ENCODE measurements around the gene AMH. TPM values are rescaled to one million over a fixed set of nuclear protein-coding genes. Genes with fewer than 3 reads are reported as not detected.

The AMH gene
- total RNA-seq, 4 donors from 2014 or later: 0.59 to 5.4 (median 2.1) TPM; not detected in 1

GRCh38 chr19:2210987-2211740 is 38.0 kb upstream of the AMH start:
- no peaks in the 10 kb centered on the region for H3K9me3 ChIP-seq
- no peak overlapping the region for H3K27ac ChIP-seq
- H3K27me3 ChIP-seq: no peaks in the 10 kb centered on the region
- no peak for DNase-seq (ENCODE audit: low spot score in 2 of 2)
- 92 to 93% methylated on average over 29 to 33 of the region's 33 CpGs for WGBS, 2 donors
- TF ChIP-seq, protein P1, sequence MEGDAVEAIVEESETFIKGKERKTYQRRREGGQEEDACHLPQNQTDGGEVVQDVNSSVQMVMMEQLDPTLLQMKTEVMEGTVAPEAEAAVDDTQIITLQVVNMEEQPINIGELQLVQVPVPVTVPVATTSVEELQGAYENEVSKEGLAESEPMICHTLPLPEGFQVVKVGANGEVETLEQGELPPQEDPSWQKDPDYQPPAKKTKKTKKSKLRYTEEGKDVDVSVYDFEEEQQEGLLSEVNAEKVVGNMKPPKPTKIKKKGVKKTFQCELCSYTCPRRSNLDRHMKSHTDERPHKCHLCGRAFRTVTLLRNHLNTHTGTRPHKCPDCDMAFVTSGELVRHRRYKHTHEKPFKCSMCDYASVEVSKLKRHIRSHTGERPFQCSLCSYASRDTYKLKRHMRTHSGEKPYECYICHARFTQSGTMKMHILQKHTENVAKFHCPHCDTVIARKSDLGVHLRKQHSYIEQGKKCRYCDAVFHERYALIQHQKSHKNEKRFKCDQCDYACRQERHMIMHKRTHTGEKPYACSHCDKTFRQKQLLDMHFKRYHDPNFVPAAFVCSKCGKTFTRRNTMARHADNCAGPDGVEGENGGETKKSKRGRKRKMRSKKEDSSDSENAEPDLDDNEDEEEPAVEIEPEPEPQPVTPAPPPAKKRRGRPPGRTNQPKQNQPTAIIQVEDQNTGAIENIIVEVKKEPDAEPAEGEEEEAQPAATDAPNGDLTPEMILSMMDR (IDR thresholded peaks at IDR 0.05): no peak
- TF ChIP-seq EP300 (IDR thresholded peaks at IDR 0.05) (no peak), POLR2A (IDR thresholded peaks at IDR 0.05) (no peak)
- peaks cover 0 to 15% (median 8%) of the 10 kb centered on the region in 4 donors for H3K4me1 ChIP-seq
- peaks cover 2 to 96% (median 18%) of the 10 kb centered on the region in 3 donors for H3K36me3 ChIP-seq
- no peak overlapping the region for H3K4me3 ChIP-seq

DNA sequence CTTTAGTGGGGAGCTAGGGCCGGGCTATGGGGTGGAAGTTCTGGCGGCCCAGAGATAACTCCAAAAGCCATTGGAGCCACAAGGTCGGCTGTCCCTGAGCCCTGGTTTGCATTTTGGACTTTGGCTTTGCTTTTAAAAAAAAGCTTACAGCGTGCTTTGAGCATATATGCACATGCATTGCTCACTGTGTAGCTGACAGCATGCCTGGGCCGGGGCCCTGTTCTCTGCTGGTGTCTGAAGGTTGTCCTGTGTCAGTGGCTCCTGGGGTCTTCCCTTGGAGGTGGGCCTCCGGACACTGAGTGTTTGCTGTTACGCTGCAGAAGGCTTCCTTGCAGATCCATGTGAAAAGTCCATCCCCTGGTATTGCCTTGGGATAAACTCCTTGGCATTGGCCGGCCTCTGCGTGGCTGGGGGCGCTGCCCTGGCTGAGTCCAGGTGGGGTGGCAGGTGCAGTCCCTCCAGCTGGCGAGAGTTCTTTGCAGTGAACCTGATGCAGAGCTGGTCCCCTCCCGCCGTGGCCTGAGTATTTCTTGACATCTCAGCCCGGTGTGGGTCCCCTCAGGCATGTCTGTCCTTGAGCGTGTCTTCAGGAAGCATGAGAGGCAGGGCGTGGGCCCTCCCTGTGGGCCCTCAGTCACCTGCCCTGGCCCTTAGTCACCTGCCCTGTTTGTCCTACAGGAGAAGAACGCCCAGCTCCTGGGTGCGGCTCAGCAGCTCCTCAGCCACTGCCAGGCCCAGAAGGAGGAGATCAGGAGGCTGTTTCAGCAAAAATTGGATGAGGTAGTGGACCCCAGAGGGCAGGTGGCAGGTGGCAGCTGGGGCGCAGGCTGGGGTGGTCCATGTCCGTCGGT is 36.0 kb upstream of the AMH start:
- no peaks in the 10 kb centered on the region for H3K9me3 ChIP-seq
- H3K4me3 ChIP-seq: no peak overlapping the region
- H3K27me3 ChIP-seq: no peaks in the 10 kb centered on the region
- no peak for TF ChIP-seq POLR2A (IDR thresholded peaks at IDR 0.05)
- TF ChIP-seq EP300 (IDR thresholded peaks at IDR 0.05): no peak
- TF ChIP-seq, protein P1 (IDR thresholded peaks at IDR 0.05): no peak
- no peak for DNase-seq (ENCODE audit: low spot score in 2 of 2)
- H3K36me3 ChIP-seq: peaks cover 6 to 99% (median 25%) of the 10 kb centered on the region in 3 donors
- peak overlapping the region in 1 of 4 donors; percentile 59 for H3K27ac ChIP-seq
- WGBS, 2 donors: 92 to 94% methylated on average over 17 to 18 of the region's 21 CpGs
- H3K4me1 ChIP-seq: peaks cover 0 to 10% (median 6%) of the 10 kb centered on the region in 4 donors

DNA sequence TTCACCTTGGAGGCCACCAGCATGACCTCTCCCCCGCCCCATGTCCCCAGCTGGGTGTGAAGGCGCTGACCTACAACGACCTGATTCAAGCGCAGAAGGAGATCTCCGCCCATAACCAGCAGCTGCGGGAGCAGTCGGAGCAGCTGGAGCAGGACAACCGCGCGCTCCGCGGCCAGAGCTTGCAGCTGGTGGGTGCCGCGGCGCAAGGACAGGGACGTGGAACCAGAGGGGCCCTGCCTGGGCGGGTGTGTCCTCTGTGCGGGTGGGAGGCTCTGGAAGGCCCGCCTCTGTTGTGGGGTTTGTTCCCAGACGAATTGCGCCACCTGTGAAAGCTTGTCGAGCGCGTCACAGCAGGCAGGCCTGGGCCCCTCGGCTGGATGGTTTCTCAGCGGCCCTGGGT is 35.3 kb upstream of the AMH start:
- Histone ChIP-seq H3K27ac (peak overlapping the region in 1 of 4 donors; percentile 59), H3K36me3 (peaks cover 6 to 98% (median 25%) of the 10 kb centered on the region in 3 donors), H3K27me3 (no peaks in the 10 kb centered on the region), H3K4me1 (peaks cover 0 to 3% (median under 1%) of the 10 kb centered on the region in 4 donors), H3K9me3 (no peaks in the 10 kb centered on the region), H3K4me3 (no peak overlapping the region)
- WGBS, 2 donors: 68 to 93% methylated on average over 12 to 18 of the region's 26 CpGs
- DNase-seq (ENCODE audit: low spot score in 2 of 2): no peak
- TF ChIP-seq, protein P1 (IDR thresholded peaks at IDR 0.05): no peak
- TF ChIP-seq EP300 (IDR thresholded peaks at IDR 0.05) (no peak), POLR2A (IDR thresholded peaks at IDR 0.05) (no peak)

DNA sequence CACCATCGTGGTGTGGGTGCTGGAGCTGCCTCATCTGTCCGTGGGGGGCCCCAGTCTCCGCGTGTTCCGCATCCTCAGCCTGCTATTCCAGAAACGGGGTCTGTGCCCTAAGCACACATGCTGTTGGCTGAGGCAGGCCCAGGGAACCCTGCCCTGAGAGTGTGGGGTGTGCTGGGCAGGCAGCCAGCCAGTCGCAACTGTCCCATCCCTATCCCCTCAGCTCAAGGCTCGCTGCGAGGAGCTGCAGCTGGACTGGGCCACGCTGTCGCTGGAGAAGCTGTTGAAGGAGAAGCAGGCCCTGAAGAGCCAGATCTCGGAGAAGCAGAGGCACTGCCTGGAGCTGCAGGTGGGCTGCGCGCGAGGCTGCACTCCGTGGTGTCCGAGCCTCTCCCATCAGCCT is 34.9 kb upstream of the AMH start:
- TF ChIP-seq, protein P1 (IDR thresholded peaks at IDR 0.05): no peak
- no peak for TF ChIP-seq EP300 (IDR thresholded peaks at IDR 0.05)
- no peak for TF ChIP-seq POLR2A (IDR thresholded peaks at IDR 0.05)
- H3K4me3 ChIP-seq: no peak overlapping the region
- 92 to 93% methylated on average over 17 of the region's 17 CpGs for WGBS, 2 donors
- no peaks in the 10 kb centered on the region for H3K9me3 ChIP-seq
- no peaks in the 10 kb centered on the region for H3K4me1 ChIP-seq
- H3K27ac ChIP-seq: no peak overlapping the region
- H3K27me3 ChIP-seq: no peaks in the 10 kb centered on the region
- H3K36me3 ChIP-seq: peaks cover 6 to 99% (median 25%) of the 10 kb centered on the region in 3 donors
- DNase-seq (ENCODE audit: low spot score in 2 of 2): no peak

Data from tibial nerve (tissue), 4 donors.